Trophoblast cell (in vitro differentiated cells and primary cell): ENCODE data around the gene CDKL1.

Experiments used
- DNase-seq, 2 donors: peaks; one replicate each; pipeline ENCODE4 v3.0.0-alpha.2; 2016
- H2AFZ ChIP-seq: 2 replicates; pipeline ENCODE4 v1.6.1; 2013; ENCODE audit warnings: low read length, moderate library complexity, mild to moderate bottlenecking; ENCODE audit not compliant: insufficient read depth, poor library complexity
- H2AK5ac ChIP-seq: 2 replicates; pipeline ENCODE4 v1.6.1; 2013; ENCODE audit warnings: mild to moderate bottlenecking, low read length
- H2BK120ac ChIP-seq: 2 replicates; pipeline ENCODE4 v1.6.1; 2013; ENCODE audit warnings: low read length, mild to moderate bottlenecking, moderate library complexity; ENCODE audit not compliant: insufficient read depth, poor library complexity
- H2BK12ac ChIP-seq: 2 replicates; pipeline ENCODE4 v1.6.1; 2013; ENCODE audit warnings: mild to moderate bottlenecking, low read length, moderate library complexity
- H2BK5ac ChIP-seq: 2 replicates; pipeline ENCODE4 v1.6.1; 2013; ENCODE audit warnings: low read length, low read depth, moderate library complexity, mild to moderate bottlenecking; ENCODE audit not compliant: poor library complexity
- H3K14ac ChIP-seq: 2 replicates; pipeline ENCODE4 v1.6.1; 2013; ENCODE audit warnings: mild to moderate bottlenecking, low read length
- H3K18ac ChIP-seq: 2 replicates; pipeline ENCODE4 v1.6.1; 2013; ENCODE audit warnings: mild to moderate bottlenecking, low read length
- H3K23ac ChIP-seq: 2 replicates; pipeline ENCODE4 v1.6.1; 2013; ENCODE audit warnings: low read length
- H3K27ac ChIP-seq: 2 replicates; pipeline ENCODE4 v1.5.1; 2013; ENCODE audit warnings: low read depth, mild to moderate bottlenecking, inconsistent platforms, low read length, moderate library complexity
- H3K27me3 ChIP-seq: 2 replicates; pipeline ENCODE4 v1.6.1; 2013; ENCODE audit warnings: inconsistent platforms, mild to moderate bottlenecking, low read length, moderate library complexity; ENCODE audit not compliant: insufficient read depth
- H3K36me3 ChIP-seq, 2 experiments: 1 replicate in 1 of 2; 2 replicates in 1 of 2; pipeline ENCODE4 v1.6.1; 2013; ENCODE audit warnings: low read length in 2 of 2, mild to moderate bottlenecking in 2 of 2, moderate library complexity in 1 of 2; ENCODE audit not compliant: insufficient read depth in 2 of 2, control insufficient read depth in 1 of 2
- H3K4ac ChIP-seq: 2 replicates; pipeline ENCODE4 v1.6.1; 2013; ENCODE audit warnings: low read depth, mild to moderate bottlenecking, low read length, moderate library complexity
- H3K4me1 ChIP-seq, 2 experiments: 1 replicate in 1 of 2; 2 replicates in 1 of 2; pipeline ENCODE4 v1.6.1; 2013; ENCODE audit warnings: low read length in 2 of 2, mild to moderate bottlenecking in 2 of 2, moderate library complexity in 1 of 2; ENCODE audit not compliant: insufficient read depth in 2 of 2, control insufficient read depth in 1 of 2
- H3K4me2 ChIP-seq: 2 replicates; pipeline ENCODE4 v1.6.1; 2013; ENCODE audit warnings: inconsistent platforms, mild to moderate bottlenecking, low read length, moderate library complexity
- H3K4me3 ChIP-seq: 2 replicates; pipeline ENCODE4 v1.5.1; 2013; ENCODE audit warnings: mild to moderate bottlenecking, low read depth, low read length, inconsistent platforms
- H3K79me1 ChIP-seq: one replicate; pipeline ENCODE4 v1.6.1; 2013; ENCODE audit warnings: low read length
- H3K79me2 ChIP-seq: 2 replicates; pipeline ENCODE4 v1.6.1; 2013; ENCODE audit warnings: low read length, mild to moderate bottlenecking; ENCODE audit not compliant: control insufficient read depth, insufficient read depth, poor library complexity
- H3K9ac ChIP-seq: 2 replicates; pipeline ENCODE4 v1.6.1; 2013; ENCODE audit warnings: mild to moderate bottlenecking, low read length
- H3K9me3 ChIP-seq: 2 replicates; pipeline ENCODE4 v1.6.1; 2013; ENCODE audit warnings: low read depth, mild to moderate bottlenecking, control low read depth, inconsistent platforms, low read length; ENCODE audit not compliant: insufficient read depth
- H4K12ac ChIP-seq: 2 replicates; pipeline ENCODE4 v1.6.1; 2013; ENCODE audit warnings: low read depth, mild to moderate bottlenecking, low read length, moderate library complexity
- H4K8ac ChIP-seq: 2 replicates; pipeline ENCODE4 v1.6.1; 2013; ENCODE audit warnings: low read depth, mild to moderate bottlenecking, low read length, moderate library complexity
- H4K91ac ChIP-seq: one replicate; pipeline ENCODE4 v1.6.1; 2013; ENCODE audit warnings: low read depth, mild to moderate bottlenecking, low read length, moderate library complexity
- WGBS: extraction: QIAGEN DNeasy Blood & Tissue Kit; methylation state at CpG from one replicate; pipeline ENCODE4 v1.1.7; 2013; ENCODE audit warnings: missing lambda C conversion rate; ENCODE audit not compliant: insufficient read length, insufficient coverage; ENCODE audit errors: extremely low coverage; 5-methylcytosine and 5-hydroxymethylcytosine counted together

The CDKL1 gene

GRCh38 chr14:50303744-50304471 lies 92.8 kb downstream of the CDKL1 start:
- Histone ChIP-seq H3K79me1 (no peaks in the 10 kb centered on the region), H2BK12ac (no peak overlapping the region), H3K9me3 (no peaks in the 10 kb centered on the region), H3K4ac (no peak overlapping the region), H3K23ac (no peak overlapping the region), H3K18ac (no peak overlapping the region), H3K14ac (no peak overlapping the region), H3K27me3 (no peaks in the 10 kb centered on the region), H4K12ac (no peak overlapping the region), H3K4me1 (no peaks in the 10 kb centered on the region), H3K27ac (no peak overlapping the region), H2BK120ac (no peak overlapping the region), H3K9ac (no peak overlapping the region), H4K91ac (no peak overlapping the region), H2AFZ (no peak overlapping the region), H4K8ac (no peak overlapping the region), H3K36me3 (peaks cover 1% of the 10 kb centered on the region in 2 experiments), H3K79me2 (no peaks in the 10 kb centered on the region), H2AK5ac (no peak overlapping the region), H2BK5ac (no peak overlapping the region), H3K4me2 (no peak overlapping the region), H3K4me3 (no peak overlapping the region)
- peak; percentile 82 to 89 for DNase-seq
- no CpG with 5 or more reads among the region's 8 CpGs for WGBS

DNA sequence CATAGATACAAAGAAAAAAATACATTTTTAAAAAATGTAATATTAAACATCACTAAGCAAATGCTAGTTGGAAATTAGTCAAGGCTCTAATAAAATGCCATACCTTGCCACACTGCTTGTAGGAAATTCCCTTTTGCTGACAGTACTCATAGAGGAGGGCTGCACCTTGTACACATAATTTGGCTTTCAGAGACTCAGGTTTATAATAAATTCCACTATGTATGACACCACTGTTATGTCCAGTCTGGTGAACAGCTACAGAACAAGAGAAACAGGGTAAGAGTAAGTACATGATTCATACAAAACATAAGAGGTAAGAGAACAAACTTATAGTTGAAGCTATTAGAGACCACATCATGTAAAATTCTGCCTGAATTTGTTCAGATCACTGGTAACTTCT lies 94.8 kb downstream of the CDKL1 start:
- no peak overlapping the region for H3K4me3 ChIP-seq
- no peak overlapping the region for H3K9ac ChIP-seq
- H3K4ac ChIP-seq: no peak overlapping the region
- no peak overlapping the region for H3K18ac ChIP-seq
- no peak overlapping the region for H4K8ac ChIP-seq
- H3K79me2 ChIP-seq: no peaks in the 10 kb centered on the region
- peaks cover 1% of the 10 kb centered on the region in 2 experiments for H3K36me3 ChIP-seq
- H3K14ac ChIP-seq: no peak overlapping the region
- no peak for DNase-seq
- no peaks in the 10 kb centered on the region for H3K27me3 ChIP-seq
- H2BK12ac ChIP-seq: no peak overlapping the region
- no peak overlapping the region for H2AK5ac ChIP-seq
- no peaks in the 10 kb centered on the region for H3K79me1 ChIP-seq
- H2AFZ ChIP-seq: no peak overlapping the region
- H3K23ac ChIP-seq: no peak overlapping the region
- H3K4me1 ChIP-seq: no peaks in the 10 kb centered on the region
- no peak overlapping the region for H3K4me2 ChIP-seq
- H3K27ac ChIP-seq: no peak overlapping the region
- no peaks in the 10 kb centered on the region for H3K9me3 ChIP-seq
- no peak overlapping the region for H2BK120ac ChIP-seq
- no peak overlapping the region for H4K12ac ChIP-seq
- H4K91ac ChIP-seq: no peak overlapping the region
- no peak overlapping the region for H2BK5ac ChIP-seq

DNA sequence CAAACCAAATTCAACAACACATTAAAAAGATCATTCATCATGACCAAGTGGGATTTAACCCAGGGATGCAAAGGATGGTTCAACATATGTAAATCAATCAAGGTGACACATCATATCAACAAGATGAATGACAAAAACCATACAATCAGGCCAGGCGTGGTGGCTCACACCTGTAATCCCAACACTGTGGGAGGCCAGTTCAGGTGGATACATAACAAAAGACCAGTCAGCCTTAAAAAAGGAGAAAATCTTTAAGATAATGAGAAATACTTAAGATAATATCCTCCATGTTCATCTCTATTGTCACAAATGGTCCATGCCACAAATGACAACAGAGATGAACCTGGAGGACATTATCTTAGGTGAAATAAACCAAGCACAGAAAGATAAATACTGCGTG lies 97.1 kb downstream of the CDKL1 start:
- Histone ChIP-seq H3K4me2 (no peak overlapping the region), H2BK120ac (no peak overlapping the region), H4K12ac (no peak overlapping the region), H3K23ac (no peak overlapping the region), H3K79me2 (no peaks in the 10 kb centered on the region), H3K18ac (no peak overlapping the region), H3K14ac (no peak overlapping the region), H2BK12ac (no peak overlapping the region), H3K4ac (no peak overlapping the region), H3K36me3 (peaks cover 1% of the 10 kb centered on the region in 2 experiments), H3K9me3 (no peaks in the 10 kb centered on the region), H2AK5ac (no peak overlapping the region), H3K4me1 (no peaks in the 10 kb centered on the region), H4K8ac (no peak overlapping the region), H3K9ac (no peak overlapping the region), H3K79me1 (no peaks in the 10 kb centered on the region), H2BK5ac (no peak overlapping the region), H3K27me3 (no peaks in the 10 kb centered on the region), H3K4me3 (no peak overlapping the region), H2AFZ (no peak overlapping the region), H4K91ac (no peak overlapping the region), H3K27ac (no peak overlapping the region)
- no CpG with 5 or more reads among the region's 2 CpGs for WGBS
- no peak for DNase-seq

- no peaks in the 10 kb centered on the region for H3K4me1 ChIP-seq
- no peak overlapping the region for H3K18ac ChIP-seq
- no peak overlapping the region for H4K12ac ChIP-seq
- no peak overlapping the region for H3K4ac ChIP-seq
- no peak overlapping the region for H3K9ac ChIP-seq
- peaks cover 2% of the 10 kb centered on the region for H3K9me3 ChIP-seq
- H2BK5ac ChIP-seq: no peak overlapping the region
- no peaks in the 10 kb centered on the region for H3K27me3 ChIP-seq
- no peak overlapping the region for H3K4me3 ChIP-seq
- H2BK12ac ChIP-seq: no peak overlapping the region
- H3K27ac ChIP-seq: no peak overlapping the region
- no peak overlapping the region for H3K23ac ChIP-seq
- no CpG with 5 or more reads among the region's 5 CpGs for WGBS
- H3K4me2 ChIP-seq: no peak overlapping the region
- H2BK120ac ChIP-seq: no peak overlapping the region
- no peak overlapping the region for H2AFZ ChIP-seq
- no peaks in the 10 kb centered on the region for H3K79me2 ChIP-seq
- no peaks in the 10 kb centered on the region for H3K79me1 ChIP-seq
- DNase-seq: peak in 1 of 2 donors; percentile 54
- no peak overlapping the region for H4K91ac ChIP-seq
- H3K14ac ChIP-seq: no peak overlapping the region
- H3K36me3 ChIP-seq: peaks cover 2 to 6% of the 10 kb centered on the region in 2 experiments
- H2AK5ac ChIP-seq: no peak overlapping the region
- no peak overlapping the region for H4K8ac ChIP-seq
Observed at GRCh38 chr14:50290306-50290705, 106.4 kb downstream of the CDKL1 start.
